Kidney epithelial cell (primary cell): Measurements from ENCODE around the gene TMEM245. TPM values are rescaled to one million over a fixed set of nuclear protein-coding genes. Genes with fewer than 3 reads are reported as not detected.

Experiments used
- DNase-seq: peaks from one replicate; pipeline ENCODE4 v3.0.0-alpha.2; 2010; ENCODE audit warnings: low read depth
- H3K27me3 ChIP-seq: 2 replicates; pipeline ENCODE4 v1.6.0; 2011; ENCODE audit warnings: low read length; ENCODE audit not compliant: control insufficient read depth, insufficient read depth
- H3K36me3 ChIP-seq: 2 replicates; pipeline ENCODE4 v1.5.1; 2011; ENCODE audit warnings: low read length; ENCODE audit not compliant: control insufficient read depth, insufficient read depth
- H3K4me3 ChIP-seq: 2 replicates; pipeline ENCODE4 v1.5.1; 2011; ENCODE audit warnings: low read depth, mild to moderate bottlenecking, control low read depth, low read length
- CTCF ChIP-seq: IDR thresholded peaks from 2 replicates; pipeline ENCODE4 v1.5.1; 2011; ENCODE audit warnings: mild to moderate bottlenecking, moderate library complexity, low read length, control low read depth, inconsistent platforms; ENCODE audit not compliant: insufficient read depth, poor library complexity, severe bottlenecking
- total RNA-seq: library from RNA; depleted of rRNA; stranded (reverse); fragments of >200 nt; gene quantifications from 2 replicates; pipeline ENCODE4 v1.2.3, GENCODE V29; 2015

TMEM245 gene
- total RNA-seq, 1 donor from 2014 or later, result 44.5 TPM

- H3K36me3 ChIP-seq, result peaks cover 1% of the 10 kb centered on the region
- no peak for TF ChIP-seq CTCF
- no peaks in the 10 kb centered on the region for H3K27me3 ChIP-seq
- no peak for DNase-seq
- no peak overlapping the region for H3K4me3 ChIP-seq
These were observed 70.9 kb downstream of the TMEM245 start for GRCh38 chr9:109048822-109049221.

GRCh38 chr9:109047259-109047658 is 72.5 kb downstream of the TMEM245 start:
- no peak for DNase-seq
- TF ChIP-seq CTCF, result no peak
- H3K27me3 ChIP-seq, result no peaks in the 10 kb centered on the region
- peaks cover 3% of the 10 kb centered on the region for H3K36me3 ChIP-seq
- H3K4me3 ChIP-seq, result no peak overlapping the region

- Histone ChIP-seq H3K27me3 (no peaks in the 10 kb centered on the region), H3K4me3 (no peak overlapping the region), H3K36me3 (peaks cover 4% of the 10 kb centered on the region)
- no peak for DNase-seq
- no peak for TF ChIP-seq CTCF
These were observed 73.4 kb downstream of the TMEM245 start for GRCh38 chr9:109046346-109046745.

- Histone ChIP-seq H3K27me3 (no peaks in the 10 kb centered on the region), H3K36me3 (peaks cover 4% of the 10 kb centered on the region), H3K4me3 (no peak overlapping the region)
- no peak for DNase-seq
- TF ChIP-seq CTCF, result no peak
These were observed 76.2 kb downstream of the TMEM245 start for GRCh38 chr9:109043578-109043977.

GRCh38 chr9:109040571-109040970 is 79.2 kb downstream of the TMEM245 start:
- no peak for DNase-seq
- Histone ChIP-seq H3K4me3 (no peak overlapping the region), H3K27me3 (no peaks in the 10 kb centered on the region), H3K36me3 (peaks cover 5% of the 10 kb centered on the region)
- no peak for TF ChIP-seq CTCF

GRCh38 chr9:109039539-109039938 is 80.2 kb downstream of the TMEM245 start:
- no peak for DNase-seq
- no peak for TF ChIP-seq CTCF
- no peaks in the 10 kb centered on the region for H3K27me3 ChIP-seq
- peaks cover 3% of the 10 kb centered on the region for H3K36me3 ChIP-seq
- no peak overlapping the region for H3K4me3 ChIP-seq
